Activated naive CD8-positive, alpha-beta T cell treated with anti-CD3 and anti-CD28 coated beads, Interleukin-2, amount 10 ng/mL, durations not matched to agents 7 days and 5 days (primary cell): ENCODE results near the gene MAN2B2. TPM values are rescaled to one million over a fixed set of nuclear protein-coding genes. Genes with fewer than 3 reads are reported as not detected.
A peak's percentile ranks its signal among the peaks of the same experiment; 100 is the strongest.

ENCODE experiments used
- ATAC-seq: fragments of 150-1000 bp; cut with Tn5 transposase; one replicate; pipeline ENCODE4 v1.10.0; 2021; ENCODE audit warnings: low read depth, moderate library complexity
- POLR2A ChIA-PET: fragments of 350-600 bp; sonication (Branson Sonifier 250); formaldehyde crosslinking; loops from one replicate; lab custom pipeline; 2021; ENCODE audit warnings: antibody characterized with exemption; lab: Charles Lee
- DNase-seq: peaks from one replicate; pipeline ENCODE4 v3.0.0; 2021
- H3K27ac Mint-ChIP-seq: one replicate; pipeline ENCODE4 v1.8.0; 2022; ENCODE audit warnings: mild to moderate bottlenecking, mixed read lengths
- H3K27me3 Mint-ChIP-seq: one replicate; pipeline ENCODE4 v1.8.0; 2022; ENCODE audit warnings: mild to moderate bottlenecking, moderate library complexity, mixed read lengths
- H3K36me3 Mint-ChIP-seq: one replicate; pipeline ENCODE4 v1.8.0; 2021; ENCODE audit warnings: mild to moderate bottlenecking, mixed read lengths
- H3K4me1 Mint-ChIP-seq: one replicate; pipeline ENCODE4 v1.8.0; 2021; ENCODE audit warnings: mixed read lengths
- H3K4me3 Mint-ChIP-seq: one replicate; pipeline ENCODE4 v1.8.0; 2022; ENCODE audit warnings: mild to moderate bottlenecking, moderate library complexity, mixed read lengths
- H3K9me3 Mint-ChIP-seq: one replicate; pipeline ENCODE4 v1.8.0; 2021; ENCODE audit warnings: mixed read lengths
- total RNA-seq, 2 experiments: library from RNA; stranded (reverse); gene quantifications; one replicate each; pipeline ENCODE4 v1.2.3, GENCODE V29; 2021

Gene MAN2B2
- total RNA-seq, 2 experiments from 2014 or later = 36.0 to 38.2 TPM

- no peaks in the 10 kb centered on the region for H3K4me1 Mint-ChIP-seq
- H3K4me3 Mint-ChIP-seq = no peak overlapping the region
- no peak overlapping the region for H3K27ac Mint-ChIP-seq
- no peaks in the 10 kb centered on the region for H3K27me3 Mint-ChIP-seq
- POLR2A ChIA-PET = no interaction called here
- H3K9me3 Mint-ChIP-seq = no peaks in the 10 kb centered on the region
- H3K36me3 Mint-ChIP-seq = no peaks in the 10 kb centered on the region
- no peak for DNase-seq
- no peak for ATAC-seq
Measured at GRCh38 chr4:6535329-6535692, 39.7 kb upstream of the MAN2B2 start.

DNA sequence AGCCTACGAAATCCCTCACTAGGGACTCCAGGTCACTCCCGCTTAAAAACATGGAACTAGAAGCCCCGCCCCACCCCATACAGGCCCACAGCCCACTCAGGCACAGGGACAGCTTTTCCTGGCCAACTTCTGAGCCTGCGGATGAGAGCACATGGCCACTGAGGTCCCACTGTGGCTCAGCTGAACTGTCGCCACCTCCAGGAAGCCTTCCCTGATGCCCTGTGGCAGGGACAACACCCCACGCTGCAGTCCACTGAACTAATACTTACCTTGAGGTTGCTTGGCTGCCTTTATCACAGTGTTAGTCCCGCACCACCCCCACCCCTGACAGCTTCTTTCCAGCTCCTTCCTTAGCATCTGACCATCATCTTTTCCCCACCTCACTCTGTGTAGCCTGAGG lies 39.3 kb upstream of the MAN2B2 start:
- H3K36me3 Mint-ChIP-seq = no peaks in the 10 kb centered on the region
- H3K4me1 Mint-ChIP-seq = no peaks in the 10 kb centered on the region
- no peak overlapping the region for H3K4me3 Mint-ChIP-seq
- no peaks in the 10 kb centered on the region for H3K9me3 Mint-ChIP-seq
- H3K27ac Mint-ChIP-seq = no peak overlapping the region
- ATAC-seq (no peak), DNase-seq (no peak)
- POLR2A ChIA-PET = no interaction called here
- no peaks in the 10 kb centered on the region for H3K27me3 Mint-ChIP-seq

- Mint-ChIP-seq H3K9me3 (no peaks in the 10 kb centered on the region), H3K27me3 (no peaks in the 10 kb centered on the region), H3K36me3 (no peaks in the 10 kb centered on the region), H3K4me3 (no peak overlapping the region), H3K27ac (no peak overlapping the region), H3K4me1 (no peaks in the 10 kb centered on the region)
- POLR2A ChIA-PET = no interaction called here
- DNase-seq = no peak
- ATAC-seq = no peak
Measured at GRCh38 chr4:6538111-6538510, 36.9 kb upstream of the MAN2B2 start.

GRCh38 chr4:6538575-6538974 lies 36.4 kb upstream of the MAN2B2 start:
- Mint-ChIP-seq H3K9me3 (no peaks in the 10 kb centered on the region), H3K4me1 (no peaks in the 10 kb centered on the region), H3K4me3 (no peak overlapping the region), H3K36me3 (no peaks in the 10 kb centered on the region), H3K27me3 (no peaks in the 10 kb centered on the region), H3K27ac (no peak overlapping the region)
- no peak for DNase-seq
- ATAC-seq = no peak
- POLR2A ChIA-PET = no interaction called here

- Mint-ChIP-seq H3K27ac (no peak overlapping the region), H3K4me1 (no peaks in the 10 kb centered on the region), H3K27me3 (no peaks in the 10 kb centered on the region), H3K4me3 (no peak overlapping the region), H3K9me3 (no peaks in the 10 kb centered on the region), H3K36me3 (no peaks in the 10 kb centered on the region)
- DNase-seq (no peak), ATAC-seq (no peak)
- POLR2A ChIA-PET = no interaction called here
Measured at GRCh38 chr4:6539009-6539764, 35.8 kb upstream of the MAN2B2 start.

DNA sequence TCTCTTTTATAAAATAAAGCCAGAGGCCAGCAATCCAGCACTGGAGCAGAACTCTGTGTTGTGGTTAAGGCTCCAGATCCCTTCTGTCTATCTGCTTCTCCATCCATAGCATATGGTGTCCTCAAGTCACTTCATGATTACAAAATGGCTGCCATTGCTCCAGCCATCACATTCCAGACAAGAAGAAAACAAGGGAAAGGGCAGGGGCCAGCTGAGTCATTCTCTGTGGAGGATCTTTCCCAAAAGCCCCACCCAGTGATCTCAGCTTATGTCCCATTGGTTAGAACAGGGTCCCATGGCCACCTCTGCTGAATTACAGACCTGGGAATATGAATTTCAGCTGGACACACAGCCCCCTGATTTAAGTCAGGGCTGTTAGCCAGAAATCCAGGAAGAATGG lies 34.1 kb upstream of the MAN2B2 start:
- POLR2A ChIA-PET = no interaction called here
- ATAC-seq (no peak), DNase-seq (no peak)
- Mint-ChIP-seq H3K4me3 (no peak overlapping the region), H3K4me1 (no peaks in the 10 kb centered on the region), H3K27ac (no peak overlapping the region), H3K36me3 (no peaks in the 10 kb centered on the region), H3K9me3 (no peaks in the 10 kb centered on the region), H3K27me3 (no peaks in the 10 kb centered on the region)

DNA sequence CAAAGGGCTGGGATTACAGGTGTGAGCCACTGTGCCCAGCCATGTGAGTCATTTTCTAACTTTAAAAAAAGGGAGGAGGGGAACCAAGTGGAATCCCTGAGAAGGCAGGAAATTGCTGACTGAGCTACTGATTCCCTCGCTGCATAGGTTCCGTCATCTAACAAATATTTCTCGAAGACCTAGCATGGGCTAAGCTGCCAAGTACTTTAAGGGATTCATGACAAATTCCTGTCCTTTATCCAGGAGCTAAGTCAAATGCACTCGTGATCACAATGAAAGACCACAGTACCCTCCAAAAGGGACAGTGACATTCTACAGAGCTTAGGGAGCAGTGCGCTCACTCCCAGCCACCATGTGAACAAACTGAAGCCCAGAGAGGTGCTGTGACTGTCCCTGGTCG lies 33.2 kb upstream of the MAN2B2 start:
- Mint-ChIP-seq H3K27ac (no peak overlapping the region), H3K36me3 (no peaks in the 10 kb centered on the region), H3K9me3 (no peaks in the 10 kb centered on the region), H3K27me3 (peaks cover 3% of the 10 kb centered on the region), H3K4me1 (peaks cover 1% of the 10 kb centered on the region), H3K4me3 (no peak overlapping the region)
- POLR2A ChIA-PET = no interaction called here
- ATAC-seq = no peak
- no peak for DNase-seq

GRCh38 chr4:6542951-6543350 lies 32.0 kb upstream of the MAN2B2 start:
- Mint-ChIP-seq H3K4me3 (no peak overlapping the region), H3K36me3 (no peaks in the 10 kb centered on the region), H3K27me3 (peaks cover 6% of the 10 kb centered on the region), H3K4me1 (peaks cover 1% of the 10 kb centered on the region), H3K27ac (no peak overlapping the region), H3K9me3 (no peaks in the 10 kb centered on the region)
- ATAC-seq = no peak
- POLR2A ChIA-PET = no interaction called here
- DNase-seq = no peak

DNA sequence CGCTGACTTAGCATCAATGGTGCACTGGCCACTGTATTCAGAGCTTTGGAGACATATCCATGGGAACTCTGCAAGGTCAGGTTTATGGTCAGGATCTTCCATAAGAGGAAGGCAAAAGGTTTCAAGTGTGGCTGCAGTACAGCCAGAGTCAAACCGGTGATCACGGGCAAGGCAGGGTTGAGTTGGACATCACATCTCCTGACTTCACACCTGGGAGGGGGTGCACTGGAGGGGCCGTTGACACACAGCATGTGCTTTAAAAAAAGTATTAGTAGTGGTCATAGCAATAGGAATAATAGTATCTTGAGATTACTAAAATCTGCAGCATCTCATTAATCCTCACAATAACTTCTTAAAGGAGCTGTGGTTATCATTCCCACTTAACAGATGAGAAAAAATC lies 28.9 kb upstream of the MAN2B2 start:
- Mint-ChIP-seq H3K4me1 (peaks cover 1% of the 10 kb centered on the region), H3K9me3 (no peaks in the 10 kb centered on the region), H3K27ac (no peak overlapping the region), H3K4me3 (no peak overlapping the region), H3K36me3 (no peaks in the 10 kb centered on the region), H3K27me3 (peaks cover 13% of the 10 kb centered on the region)
- ATAC-seq = no peak
- POLR2A ChIA-PET = no interaction called here
- no peak for DNase-seq

- DNase-seq (peak; percentile 50), ATAC-seq (peak; percentile 60)
- H3K4me3 Mint-ChIP-seq = no peak overlapping the region
- peaks cover 3% of the 10 kb centered on the region for H3K9me3 Mint-ChIP-seq
- peaks cover 13% of the 10 kb centered on the region for H3K27me3 Mint-ChIP-seq
- no peak overlapping the region for H3K27ac Mint-ChIP-seq
- H3K36me3 Mint-ChIP-seq = no peaks in the 10 kb centered on the region
- POLR2A ChIA-PET = no interaction called here
- peaks cover 1% of the 10 kb centered on the region for H3K4me1 Mint-ChIP-seq
Measured at GRCh38 chr4:6546681-6547447, 28.1 kb upstream of the MAN2B2 start.

DNA sequence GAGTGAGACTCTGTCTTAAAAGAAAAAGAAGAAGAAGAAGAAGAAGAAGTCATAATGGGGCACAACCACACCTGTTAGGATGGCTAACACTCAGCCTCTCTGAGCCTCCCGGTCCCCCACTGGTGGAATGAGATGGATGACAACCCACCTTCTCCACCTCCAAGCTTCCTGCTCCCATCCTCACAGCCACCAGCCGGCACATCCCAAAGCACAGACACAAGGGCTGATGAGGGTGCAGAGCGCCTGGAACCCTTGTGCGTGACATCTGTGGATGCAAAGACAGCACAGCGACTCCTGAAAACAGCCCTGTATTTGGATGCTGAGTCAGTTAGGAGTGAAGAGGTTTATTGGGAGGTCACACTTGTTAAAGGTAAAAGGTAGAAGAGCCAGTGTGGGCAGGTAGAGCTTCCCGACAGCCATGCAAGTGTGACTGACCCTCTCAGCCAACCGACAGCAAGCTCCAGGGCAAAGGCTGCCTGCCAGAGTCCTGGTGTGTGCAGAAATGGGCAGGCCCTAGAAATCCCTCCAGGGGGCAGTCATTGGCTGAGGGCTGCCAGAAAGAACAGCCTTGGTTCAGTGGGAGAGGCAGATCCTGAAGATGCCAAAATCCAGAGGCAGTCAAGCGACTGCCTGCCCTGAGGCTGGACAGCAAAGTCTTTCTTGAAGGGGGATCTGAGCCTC lies 26.6 kb upstream of the MAN2B2 start:
- Mint-ChIP-seq H3K27me3 (peaks cover 18% of the 10 kb centered on the region), H3K36me3 (no peaks in the 10 kb centered on the region), H3K27ac (no peak overlapping the region), H3K9me3 (peaks cover 8% of the 10 kb centered on the region), H3K4me3 (no peak overlapping the region), H3K4me1 (peaks cover 1% of the 10 kb centered on the region)
- POLR2A ChIA-PET = no interaction called here
- ATAC-seq (no peak), DNase-seq (no peak)

DNA sequence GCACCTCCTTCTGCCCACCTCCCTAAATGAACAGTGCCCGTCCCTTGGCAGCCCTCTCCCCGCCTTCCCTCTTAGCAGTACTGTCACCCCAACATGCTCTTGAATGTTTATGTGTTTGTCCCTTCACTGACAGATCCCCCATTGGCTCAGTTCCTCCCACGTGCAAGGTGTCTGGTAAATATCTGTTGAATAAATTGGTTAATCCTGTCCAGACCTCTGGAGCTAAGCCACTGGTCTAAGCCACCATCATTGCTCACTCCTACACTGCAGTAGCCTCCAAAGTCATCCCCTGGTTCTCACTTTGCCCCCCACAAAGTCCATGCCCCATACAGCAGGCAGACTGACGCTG lies 26.1 kb upstream of the MAN2B2 start:
- Mint-ChIP-seq H3K4me3 (no peak overlapping the region), H3K27me3 (peaks cover 18% of the 10 kb centered on the region), H3K27ac (no peak overlapping the region), H3K36me3 (no peaks in the 10 kb centered on the region), H3K9me3 (peaks cover 8% of the 10 kb centered on the region), H3K4me1 (peaks cover 1% of the 10 kb centered on the region)
- POLR2A ChIA-PET = no interaction called here
- ATAC-seq (no peak), DNase-seq (no peak)

- H3K27me3 Mint-ChIP-seq = peaks cover 18% of the 10 kb centered on the region
Measured at GRCh38 chr4:6549445-6549844, 25.5 kb upstream of the MAN2B2 start.

More at GRCh38 chr4:6549445-6549844, 25.5 kb upstream of the MAN2B2 start:
- Mint-ChIP-seq H3K27ac (no peak overlapping the region), H3K9me3 (peaks cover 8% of the 10 kb centered on the region), H3K36me3 (no peaks in the 10 kb centered on the region), H3K4me1 (peaks cover 1% of the 10 kb centered on the region), H3K4me3 (no peak overlapping the region)
- ATAC-seq (no peak), DNase-seq (no peak)
- POLR2A ChIA-PET = no interaction called here
